GM23338 (cell line): ENCODE data around the gene MYH6. TPM values are rescaled to one million over a fixed set of nuclear protein-coding genes. Genes with fewer than 3 reads are reported as not detected.

Source experiments
- ATAC-seq: fragments of 200-7000 bp; cut with Tn5 transposase; 3 replicates; pipeline ENCODE4 v1.9.1; 2020
- DNase-seq: peaks from one replicate; pipeline ENCODE4 v3.0.0-alpha.2; 2015; ENCODE audit warnings: low spot score
- H2AFZ ChIP-seq: fragments of 200-600 bp; sonication (generic); 2 replicates; pipeline ENCODE4 v1.8.0; 2016; ENCODE audit warnings: antibody characterized with exemption, mild to moderate bottlenecking, moderate library complexity
- H3F3A ChIP-seq: fragments of 200-600 bp; sonication (generic); replicated peaks from 2 replicates; pipeline ENCODE4 v1.8.0; 2017; ENCODE audit warnings: antibody characterized with exemption, mixed run types, low read depth
- H3K27ac ChIP-seq: fragments of 200-600 bp; sonication (generic); 2 replicates; pipeline ENCODE4 v1.6.1; 2016; ENCODE audit warnings: low read depth
- H3K27me3 ChIP-seq: fragments of 200-600 bp; sonication (generic); 2 replicates; pipeline ENCODE4 v1.8.0; 2016; ENCODE audit warnings: mild to moderate bottlenecking, mixed run types, moderate library complexity; ENCODE audit not compliant: insufficient read depth
- H3K36me3 ChIP-seq: fragments of 200-600 bp; sonication (generic); 2 replicates; pipeline ENCODE4 v1.8.0; 2016; ENCODE audit warnings: mild to moderate bottlenecking; ENCODE audit not compliant: insufficient read depth
- H3K4me1 ChIP-seq: fragments of 200-600 bp; sonication (generic); 2 replicates; pipeline ENCODE4 v1.8.0; 2016; ENCODE audit warnings: mild to moderate bottlenecking, moderate library complexity; ENCODE audit not compliant: insufficient read depth
- H3K4me2 ChIP-seq: fragments of 200-600 bp; sonication (generic); 2 replicates; pipeline ENCODE4 v1.7.1; 2017; ENCODE audit warnings: mixed run types
- H3K4me3 ChIP-seq: fragments of 200-600 bp; sonication (generic); 2 replicates; pipeline ENCODE4 v1.6.1; 2016; ENCODE audit warnings: mixed run types
- H3K79me2 ChIP-seq: fragments of 200-600 bp; sonication (generic); replicated peaks from 2 replicates; pipeline ENCODE4 v1.8.0; 2017; ENCODE audit warnings: mild to moderate bottlenecking; ENCODE audit not compliant: insufficient read depth
- H3K9me2 ChIP-seq: fragments of 200-600 bp; sonication (generic); 2 replicates; pipeline ENCODE4 v1.8.0; 2017; ENCODE audit not compliant: insufficient read depth
- H4K20me1 ChIP-seq: fragments of 200-600 bp; sonication (generic); replicated peaks from 2 replicates; pipeline ENCODE4 v1.8.0; 2017; ENCODE audit warnings: mild to moderate bottlenecking; ENCODE audit not compliant: insufficient read depth
- H3K27ac Mint-ChIP-seq: 2 replicates; pipeline ENCODE4 v1.8.0; 2020; ENCODE audit warnings: inconsistent platforms, mild to moderate bottlenecking, moderate library complexity, mixed read lengths
- H3K27me3 Mint-ChIP-seq: 3 replicates; pipeline ENCODE4 v1.8.0; 2022; ENCODE audit warnings: low read depth, mild to moderate bottlenecking, moderate library complexity, mixed read lengths, inconsistent platforms; ENCODE audit not compliant: insufficient read depth, poor library complexity
- H3K36me3 Mint-ChIP-seq: 3 replicates; pipeline ENCODE4 v1.8.0; 2021; ENCODE audit warnings: low read depth, mild to moderate bottlenecking, inconsistent platforms, moderate library complexity, mixed read lengths
- H3K4me1 Mint-ChIP-seq: 3 replicates; pipeline ENCODE4 v1.8.0; 2020; ENCODE audit warnings: mild to moderate bottlenecking, inconsistent platforms, mixed read lengths
- H3K4me3 Mint-ChIP-seq: 3 replicates; pipeline ENCODE4 v1.8.0; 2021; ENCODE audit warnings: moderate library complexity, mild to moderate bottlenecking, inconsistent platforms, mixed read lengths
- H3K9me3 Mint-ChIP-seq: 3 replicates; pipeline ENCODE4 v1.8.0; 2020; ENCODE audit warnings: moderate library complexity, mild to moderate bottlenecking, inconsistent platforms, mixed read lengths
- CREB1 ChIP-seq: fragments of 250-450 bp; sonication (Bioruptor Pico); IDR thresholded peaks from 2 replicates; pipeline ENCODE4 v1.5.0; 2020; ENCODE audit warnings: low read depth, mild to moderate bottlenecking, moderate library complexity
- EZH2phosphoT487 ChIP-seq: fragments of 200-600 bp; sonication (generic); IDR thresholded peaks from one replicate; pipeline ENCODE4 v1.8.1; 2018; ENCODE audit warnings: antibody characterized with exemption; ENCODE audit not compliant: unreplicated experiment
- JUNB ChIP-seq: IDR thresholded peaks from one replicate; pipeline ENCODE4 v1.6.1; 2016; ENCODE audit warnings: antibody characterized with exemption; ENCODE audit not compliant: unreplicated experiment
- POLR2AphosphoS5 ChIP-seq: IDR thresholded peaks from 2 replicates; pipeline ENCODE4 v1.6.1; 2016; ENCODE audit warnings: antibody characterized with exemption, low read depth
- ZNF331 ChIP-seq: fragments of 250-450 bp; sonication (Bioruptor Pico); IDR thresholded peaks from 2 replicates; pipeline ENCODE4 v1.5.0; 2020; ENCODE audit warnings: low read depth, mild to moderate bottlenecking, moderate library complexity
- polyA plus RNA-seq: library from polyadenylated mRNA; unstranded; fragments of >200 nt; fragmentation: Nextera tagmentation; extraction: Ambion mirVana; gene quantifications from 2 replicates; pipeline ENCODE4 v1.2.1, GENCODE V29; 2016
- total RNA-seq: library from RNA; depleted of rRNA; stranded (reverse); fragments of >200 nt; shearing (Covaris generic); gene quantifications from 2 replicates; pipeline ENCODE4 v1.2.3, GENCODE V29; 2014
- TF ChIP-seq, protein P1 (sequence below): fragments of 250-450 bp; sonication (Bioruptor Pico); IDR thresholded peaks from 2 replicates; pipeline ENCODE4 v1.5.0; 2020; ENCODE audit warnings: mild to moderate bottlenecking, moderate library complexity
- TF ChIP-seq, protein P2 (sequence below), 2 experiments: fragments of 200-600 bp in 1 of 2; sonication (generic) in 1 of 2; conservative IDR thresholded peaks; 2 replicates each; pipeline versions ENCODE4 v1.5.1 to v1.6.1; 2016 to 2017; ENCODE audit warnings: antibody characterized with exemption in 2 of 2, low read depth in 2 of 2, mild to moderate bottlenecking in 2 of 2, moderate library complexity in 1 of 2

MYH6 gene
- total and polyA plus RNA-seq, 2 experiments from 2014 or later = 0.03 to 0.10 TPM

DNA sequence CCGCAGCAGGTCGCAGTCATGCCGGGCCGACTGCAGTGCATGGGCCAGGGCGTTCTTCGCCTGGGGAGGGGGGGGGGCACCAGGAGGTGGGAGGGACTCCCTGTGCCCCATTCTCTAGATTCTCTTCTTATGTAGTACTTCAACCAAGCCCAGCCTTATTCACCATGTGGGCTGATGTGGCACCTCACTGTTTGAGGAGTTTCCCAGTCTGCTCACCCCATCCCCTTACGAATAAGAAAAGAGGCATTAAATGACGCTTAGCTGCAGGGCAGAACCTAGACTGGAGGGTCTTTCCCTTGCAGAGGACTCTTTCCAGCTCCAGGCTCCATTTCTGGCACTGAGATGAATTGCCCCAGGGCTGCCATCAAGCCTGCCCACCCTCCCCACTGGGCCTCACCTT lies 19.1 kb downstream of the MYH6 start:
- no peak overlapping the region for H3K4me3 Mint-ChIP-seq
- peaks cover 16% of the 10 kb centered on the region for H3K4me1 Mint-ChIP-seq
- H3K79me2 ChIP-seq = no peaks in the 10 kb centered on the region
- no peaks in the 10 kb centered on the region for H3F3A ChIP-seq
- TF ChIP-seq CREB1 (no peak), EZH2phosphoT487 (no peak), JUNB (no peak), POLR2AphosphoS5 (no peak), ZNF331 (CRISPR knock-in tag) (no peak)
- TF ChIP-seq, protein P1, sequence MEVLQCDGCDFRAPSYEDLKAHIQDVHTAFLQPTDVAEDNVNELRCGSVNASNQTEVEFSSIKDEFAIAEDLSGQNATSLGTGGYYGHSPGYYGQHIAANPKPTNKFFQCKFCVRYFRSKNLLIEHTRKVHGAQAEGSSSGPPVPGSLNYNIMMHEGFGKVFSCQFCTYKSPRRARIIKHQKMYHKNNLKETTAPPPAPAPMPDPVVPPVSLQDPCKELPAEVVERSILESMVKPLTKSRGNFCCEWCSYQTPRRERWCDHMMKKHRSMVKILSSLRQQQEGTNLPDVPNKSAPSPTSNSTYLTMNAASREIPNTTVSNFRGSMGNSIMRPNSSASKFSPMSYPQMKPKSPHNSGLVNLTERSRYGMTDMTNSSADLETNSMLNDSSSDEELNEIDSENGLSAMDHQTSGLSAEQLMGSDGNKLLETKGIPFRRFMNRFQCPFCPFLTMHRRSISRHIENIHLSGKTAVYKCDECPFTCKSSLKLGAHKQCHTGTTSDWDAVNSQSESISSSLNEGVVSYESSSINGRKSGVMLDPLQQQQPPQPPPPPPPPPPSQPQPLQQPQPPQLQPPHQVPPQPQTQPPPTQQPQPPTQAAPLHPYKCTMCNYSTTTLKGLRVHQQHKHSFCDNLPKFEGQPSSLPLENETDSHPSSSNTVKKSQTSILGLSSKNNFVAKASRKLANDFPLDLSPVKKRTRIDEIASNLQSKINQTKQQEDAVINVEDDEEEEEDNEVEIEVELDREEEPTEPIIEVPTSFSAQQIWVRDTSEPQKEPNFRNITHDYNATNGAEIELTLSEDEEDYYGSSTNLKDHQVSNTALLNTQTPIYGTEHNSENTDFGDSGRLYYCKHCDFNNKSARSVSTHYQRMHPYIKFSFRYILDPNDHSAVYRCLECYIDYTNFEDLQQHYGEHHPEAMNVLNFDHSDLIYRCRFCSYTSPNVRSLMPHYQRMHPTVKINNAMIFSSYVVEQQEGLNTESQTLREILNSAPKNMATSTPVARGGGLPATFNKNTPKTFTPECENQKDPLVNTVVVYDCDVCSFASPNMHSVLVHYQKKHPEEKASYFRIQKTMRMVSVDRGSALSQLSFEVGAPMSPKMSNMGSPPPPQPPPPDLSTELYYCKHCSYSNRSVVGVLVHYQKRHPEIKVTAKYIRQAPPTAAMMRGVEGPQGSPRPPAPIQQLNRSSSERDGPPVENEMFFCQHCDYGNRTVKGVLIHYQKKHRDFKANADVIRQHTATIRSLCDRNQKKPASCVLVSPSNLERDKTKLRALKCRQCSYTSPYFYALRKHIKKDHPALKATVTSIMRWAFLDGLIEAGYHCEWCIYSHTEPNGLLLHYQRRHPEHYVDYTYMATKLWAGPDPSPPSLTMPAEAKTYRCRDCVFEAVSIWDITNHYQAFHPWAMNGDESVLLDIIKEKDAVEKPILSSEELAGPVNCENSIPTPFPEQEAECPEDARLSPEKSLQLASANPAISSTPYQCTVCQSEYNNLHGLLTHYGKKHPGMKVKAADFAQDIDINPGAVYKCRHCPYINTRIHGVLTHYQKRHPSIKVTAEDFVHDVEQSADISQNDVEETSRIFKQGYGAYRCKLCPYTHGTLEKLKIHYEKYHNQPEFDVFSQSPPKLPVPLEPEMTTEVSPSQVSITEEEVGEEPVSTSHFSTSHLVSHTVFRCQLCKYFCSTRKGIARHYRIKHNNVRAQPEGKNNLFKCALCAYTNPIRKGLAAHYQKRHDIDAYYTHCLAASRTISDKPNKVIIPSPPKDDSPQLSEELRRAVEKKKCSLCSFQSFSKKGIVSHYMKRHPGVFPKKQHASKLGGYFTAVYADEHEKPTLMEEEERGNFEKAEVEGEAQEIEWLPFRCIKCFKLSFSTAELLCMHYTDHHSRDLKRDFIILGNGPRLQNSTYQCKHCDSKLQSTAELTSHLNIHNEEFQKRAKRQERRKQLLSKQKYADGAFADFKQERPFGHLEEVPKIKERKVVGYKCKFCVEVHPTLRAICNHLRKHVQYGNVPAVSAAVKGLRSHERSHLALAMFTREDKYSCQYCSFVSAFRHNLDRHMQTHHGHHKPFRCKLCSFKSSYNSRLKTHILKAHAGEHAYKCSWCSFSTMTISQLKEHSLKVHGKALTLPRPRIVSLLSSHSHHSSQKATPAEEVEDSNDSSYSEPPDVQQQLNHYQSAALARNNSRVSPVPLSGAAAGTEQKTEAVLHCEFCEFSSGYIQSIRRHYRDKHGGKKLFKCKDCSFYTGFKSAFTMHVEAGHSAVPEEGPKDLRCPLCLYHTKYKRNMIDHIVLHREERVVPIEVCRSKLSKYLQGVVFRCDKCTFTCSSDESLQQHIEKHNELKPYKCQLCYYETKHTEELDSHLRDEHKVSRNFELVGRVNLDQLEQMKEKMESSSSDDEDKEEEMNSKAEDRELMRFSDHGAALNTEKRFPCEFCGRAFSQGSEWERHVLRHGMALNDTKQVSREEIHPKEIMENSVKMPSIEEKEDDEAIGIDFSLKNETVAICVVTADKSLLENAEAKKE = no peak
- TF ChIP-seq, protein P2, sequence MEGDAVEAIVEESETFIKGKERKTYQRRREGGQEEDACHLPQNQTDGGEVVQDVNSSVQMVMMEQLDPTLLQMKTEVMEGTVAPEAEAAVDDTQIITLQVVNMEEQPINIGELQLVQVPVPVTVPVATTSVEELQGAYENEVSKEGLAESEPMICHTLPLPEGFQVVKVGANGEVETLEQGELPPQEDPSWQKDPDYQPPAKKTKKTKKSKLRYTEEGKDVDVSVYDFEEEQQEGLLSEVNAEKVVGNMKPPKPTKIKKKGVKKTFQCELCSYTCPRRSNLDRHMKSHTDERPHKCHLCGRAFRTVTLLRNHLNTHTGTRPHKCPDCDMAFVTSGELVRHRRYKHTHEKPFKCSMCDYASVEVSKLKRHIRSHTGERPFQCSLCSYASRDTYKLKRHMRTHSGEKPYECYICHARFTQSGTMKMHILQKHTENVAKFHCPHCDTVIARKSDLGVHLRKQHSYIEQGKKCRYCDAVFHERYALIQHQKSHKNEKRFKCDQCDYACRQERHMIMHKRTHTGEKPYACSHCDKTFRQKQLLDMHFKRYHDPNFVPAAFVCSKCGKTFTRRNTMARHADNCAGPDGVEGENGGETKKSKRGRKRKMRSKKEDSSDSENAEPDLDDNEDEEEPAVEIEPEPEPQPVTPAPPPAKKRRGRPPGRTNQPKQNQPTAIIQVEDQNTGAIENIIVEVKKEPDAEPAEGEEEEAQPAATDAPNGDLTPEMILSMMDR (conservative IDR thresholded peaks at IDR 0.05; ENCODE audit: low read depth in 2 of 2) = no peak
- H3K27me3 ChIP-seq = no peaks in the 10 kb centered on the region
- H3K4me1 ChIP-seq = peaks cover 6% of the 10 kb centered on the region; the same call in 1 of the 2 replicates
- ATAC-seq = peak; percentile 55
- H2AFZ ChIP-seq = peak overlapping the region; percentile 76
- peaks cover 16% of the 10 kb centered on the region; the same call in 1 of the 2 replicates for H3K9me2 ChIP-seq
- H3K4me3 ChIP-seq = no peak overlapping the region
- H3K36me3 ChIP-seq = no peaks in the 10 kb centered on the region
- no peak overlapping the region for H3K27ac ChIP-seq
- DNase-seq = no peak
- no peaks in the 10 kb centered on the region for H4K20me1 ChIP-seq
- H3K9me3 Mint-ChIP-seq = peaks cover 3% of the 10 kb centered on the region
- H3K27ac Mint-ChIP-seq = no peak overlapping the region
- peaks cover 11% of the 10 kb centered on the region for H3K27me3 Mint-ChIP-seq
- no peaks in the 10 kb centered on the region; the same call in 2 of the 3 replicates for H3K36me3 Mint-ChIP-seq
- H3K4me2 ChIP-seq = no peak overlapping the region
